Stimulated activated CD4-positive, alpha-beta T cell treated with anti-CD3 and anti-CD28 coated beads, Interleukin-4, amount 100 ng/mL, for 48 hours (primary cell): ENCODE data around the gene MROH2A.
"Not testable (repeated sequence)": the region's sequence is repeated elsewhere in the genome, so short reads cannot be mapped to it uniquely, and the experiment has no call there.

ENCODE experiments used
- DNase-seq, 2 donors: peaks; one replicate each; pipeline ENCODE4 v3.0.0-alpha.2; 2020; ENCODE audit warnings: low read depth in 2 of 2

MROH2A gene

GRCh38 chr2:233856184-233856583 lies 78.1 kb downstream of the MROH2A start:
- DNase-seq = no peak

GRCh38 chr2:233857511-233858141 lies 79.5 kb downstream of the MROH2A start:
- peak; percentile 42 to 64 for DNase-seq

DNA sequence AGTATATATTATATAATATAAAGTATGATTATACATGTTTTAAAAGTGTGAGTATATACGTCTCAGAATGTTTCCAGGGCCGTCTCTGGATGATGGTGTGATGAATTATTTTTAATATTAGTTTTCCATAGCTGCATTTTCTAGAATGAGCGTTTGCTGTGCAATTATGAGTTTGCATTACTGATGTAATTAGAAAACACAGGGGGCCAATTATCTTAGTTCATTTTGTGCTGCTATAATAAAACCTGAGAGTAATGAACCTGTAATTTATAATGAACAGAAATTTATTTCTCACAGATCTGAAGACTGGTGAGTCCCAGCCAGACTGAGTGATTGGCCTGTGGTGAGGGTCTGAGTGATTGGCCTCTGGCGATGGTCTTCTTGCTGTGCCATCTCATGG lies 80.2 kb downstream of the MROH2A start:
- no peak for DNase-seq

DNA sequence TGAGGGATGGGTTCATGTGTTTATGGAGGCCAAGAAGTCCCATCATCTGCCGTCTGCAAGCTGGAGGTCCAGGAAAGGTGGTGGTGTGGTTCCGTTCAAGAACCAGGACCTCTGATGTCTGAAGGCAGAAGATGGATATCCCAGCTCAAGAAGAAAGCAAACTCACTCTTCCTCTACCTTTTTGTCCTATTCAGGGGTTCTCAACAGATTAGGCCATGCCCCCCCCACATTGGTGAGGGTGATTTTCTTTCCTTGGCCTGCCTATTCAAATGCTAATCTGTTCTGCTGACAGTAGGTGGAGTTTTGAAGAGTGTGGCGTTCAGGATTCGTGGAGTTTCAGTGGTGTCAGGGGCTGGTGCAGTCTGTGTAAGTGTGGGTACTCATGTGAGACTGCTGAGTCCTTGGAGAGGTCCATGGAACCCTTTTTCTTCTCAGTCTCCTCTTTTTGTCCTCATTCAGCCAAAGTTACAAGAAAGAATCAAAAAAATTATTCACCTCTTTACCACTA lies 84.2 kb downstream of the MROH2A start:
- DNase-seq = no peak

DNA sequence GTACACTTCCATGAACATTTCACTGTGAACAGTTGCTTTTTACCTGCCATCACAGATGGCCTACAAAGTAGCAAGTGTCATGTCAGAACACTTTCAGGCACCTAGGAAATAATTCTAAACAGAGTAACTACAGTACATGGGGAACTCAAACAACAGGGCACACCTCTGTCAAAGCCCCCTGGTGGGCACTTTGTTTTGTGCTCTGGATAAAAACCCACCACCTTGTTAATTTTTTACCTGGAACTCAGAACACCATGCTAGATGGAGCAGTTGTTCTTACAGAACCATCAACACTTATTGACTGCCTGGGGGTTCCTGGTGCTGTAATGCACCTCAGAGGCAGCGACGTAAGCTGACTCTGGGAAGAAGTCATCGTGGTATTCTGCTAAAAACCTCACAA lies 87.7 kb downstream of the MROH2A start:
- DNase-seq = no peak

- DNase-seq = no peak
These were observed 88.3 kb downstream of the MROH2A start for GRCh38 chr2:233866479-233866878.

DNA sequence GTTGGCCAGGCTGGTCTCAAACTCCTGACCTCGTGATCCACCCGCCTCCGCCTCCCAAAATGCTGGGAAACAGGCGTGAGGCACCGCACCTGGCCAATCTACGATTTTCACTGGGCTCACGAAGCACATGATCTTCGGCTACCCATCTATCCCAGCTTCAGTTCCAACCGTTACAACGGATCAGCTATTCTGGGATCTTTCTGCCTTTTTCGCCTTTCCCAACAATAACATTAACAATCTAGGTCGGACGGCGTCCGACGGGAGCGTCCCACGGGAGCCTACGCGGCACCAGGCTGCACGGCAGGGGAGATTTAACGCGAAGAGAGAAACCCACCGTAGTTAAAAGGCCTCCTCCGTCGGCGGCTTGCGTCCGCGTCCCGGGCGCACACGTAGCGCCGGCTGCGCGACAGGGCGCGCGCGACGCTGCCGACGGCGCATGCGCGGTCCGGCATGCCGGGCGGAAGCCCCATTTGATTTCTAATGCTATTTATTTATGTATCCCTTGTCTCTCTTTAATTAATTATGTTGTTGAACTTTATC lies 89.9 kb downstream of the MROH2A start, which contains the start of gene MSL3B:
Gene MSL3B, minus strand, starts transcription at position 394 of the 540 bp plus-strand sequence.
- DNase-seq = peak; percentile 28 to 49

DNA sequence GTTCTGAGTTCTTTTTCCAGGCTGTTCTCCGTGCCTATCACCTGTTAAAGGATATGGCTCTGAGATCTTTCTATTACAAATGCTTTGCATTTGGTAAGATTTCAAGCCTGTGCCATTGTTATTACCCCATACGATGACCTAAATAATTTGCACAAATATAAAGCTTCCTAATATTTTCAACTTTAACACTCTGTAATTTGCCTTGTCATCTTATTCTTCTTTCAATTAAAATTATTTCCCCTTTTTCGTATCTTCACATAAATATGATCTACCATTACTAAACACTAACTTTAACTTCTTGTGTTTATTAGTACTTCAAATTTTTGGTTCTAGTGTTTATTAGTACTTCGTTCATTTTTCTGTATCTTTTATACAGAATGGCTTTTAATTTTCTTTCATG lies 93.3 kb downstream of the MROH2A start:
- no peak for DNase-seq

DNA sequence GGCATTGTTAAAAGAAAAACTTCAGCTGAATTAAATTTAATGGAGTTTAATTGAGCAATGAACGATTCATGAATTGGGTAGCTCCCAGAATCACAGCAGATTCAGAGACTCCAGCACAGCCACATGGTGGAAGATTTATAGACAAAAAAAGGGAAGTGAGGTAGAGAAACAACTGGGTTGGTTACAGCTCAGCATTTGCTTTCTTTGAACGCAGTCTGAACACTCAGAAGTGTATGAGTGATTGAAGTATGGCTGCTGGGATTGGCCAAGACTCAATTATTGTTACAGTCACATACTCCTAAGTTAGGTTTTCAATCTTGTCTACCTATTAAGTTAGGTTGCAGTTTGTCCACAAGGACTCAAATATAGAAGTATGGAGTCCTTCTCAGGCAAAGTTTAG lies 94.0 kb downstream of the MROH2A start:
- not testable (repeated sequence) for DNase-seq

DNA sequence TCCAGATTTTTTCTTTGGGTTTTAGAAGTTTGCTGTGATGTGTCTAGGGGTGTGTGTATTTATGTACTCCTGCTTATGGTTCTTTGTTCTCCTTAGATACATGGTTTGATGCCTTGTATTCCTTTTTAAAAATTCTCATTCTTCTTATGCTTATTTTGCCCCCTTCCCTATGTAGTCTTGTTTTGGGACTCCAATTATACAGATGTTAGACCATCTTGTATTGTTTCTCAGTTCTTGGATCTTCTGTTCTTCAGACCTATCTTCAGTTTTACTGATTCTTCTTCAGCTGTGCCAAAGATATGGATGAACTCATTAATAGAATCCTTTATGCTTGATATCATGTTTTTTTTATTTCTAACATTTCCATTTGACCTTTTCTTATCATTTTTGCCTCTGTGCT lies 104.2 kb downstream of the MROH2A start:
- no peak for DNase-seq
